H1 (cell line): ENCODE data around the gene MAP3K14.

ENCODE experiments used
- CTCF ChIP-seq, 3 experiments: IDR thresholded peaks; 1 replicate in 2 of 3; 2 replicates in 1 of 3; pipeline versions ENCODE4 v1.5.1 to v1.6.1; 2011; ENCODE audit warnings: low read length in 3 of 3, mild to moderate bottlenecking in 3 of 3, inconsistent platforms in 2 of 3, low read depth in 1 of 3, moderate library complexity in 1 of 3; ENCODE audit not compliant: insufficient read depth in 1 of 3; ENCODE audit errors: control extremely low read depth in 1 of 3
- JUND ChIP-seq: IDR thresholded peaks from 2 replicates; pipeline ENCODE4 v1.6.1; 2011; ENCODE audit warnings: mild to moderate bottlenecking, improper control_type of control experiment, low read length
- KDM5A ChIP-seq: fragments of 200-600 bp; IDR thresholded peaks from 2 replicates; pipeline ENCODE4 v1.7.1; 2012; ENCODE audit warnings: mild to moderate bottlenecking, low read length, inconsistent platforms, mixed read lengths
- MAFK ChIP-seq: IDR thresholded peaks from 2 replicates; pipeline ENCODE4 v1.6.1; 2012; ENCODE audit warnings: low read depth, mild to moderate bottlenecking, improper control_type of control experiment, low read length
- USF2 ChIP-seq: IDR thresholded peaks from 2 replicates; pipeline ENCODE4 v1.6.1; 2011; ENCODE audit warnings: low read length, improper control_type of control experiment

GRCh38 chr17:45320931-45321461 is 4.2 kb upstream of the MAP3K14 start:
- TF ChIP-seq USF2 (no peak), JUND (no peak), CTCF (IDR thresholded peaks at IDR 0.05; ENCODE audit: control extremely low read depth in 1 of 3, insufficient read depth in 1 of 3, low read depth in 1 of 3, low read length in 3 of 3) (no peak), KDM5A (no peak), MAFK (no peak)
